K562 (cell line): ENCODE results near the gene ALDH6A1. TPM values are rescaled to one million over a fixed set of nuclear protein-coding genes. Genes with fewer than 3 reads are reported as not detected.

Source experiments
- ATAC-seq: fragments of 200-7000 bp; cut with Tn5 transposase; 3 replicates; pipeline ENCODE4 v1.9.1; 2020; ENCODE audit warnings: moderate library complexity
- BruUV-seq: library from RNA; stranded (reverse); fragments of 400-500 nt; replicated peaks from 2 replicates; lab custom pipeline; 2021; lab: Mats Ljungman, UMichigan
- CTCF ChIA-PET: fragments of 300-600 bp; formaldehyde crosslinking; extraction: SDS; loops from one replicate; lab custom pipeline; 2021; ENCODE audit warnings: low intra/inter-chr PET ratio; lab: Yijun Ruan, JAX
- POLR2A ChIA-PET: fragments of 300-600, 350-650 bp; sonication (Branson Sonifier 250); formaldehyde crosslinking; extraction: SDS; loops from one replicate; lab custom pipeline; 2021; ENCODE audit warnings: antibody characterized with exemption, inconsistent platforms; lab: Yijun Ruan, JAX
- DNase-seq, 4 experiments: peaks; one replicate each; pipeline versions ENCODE4 v3.0.0 to v3.0.0-alpha.2; 2011 to 2018; ENCODE audit warnings: low spot score in 3 of 4, mixed read lengths in 3 of 4; ENCODE audit errors: extremely low read depth in 1 of 4
- FAIRE-seq: peaks from 2 replicates; lab custom pipeline; 2011; peaks lifted over from hg19 to GRCh38; lab: Jason Lieb, UNC
- H2AFZ ChIP-seq: 2 replicates; pipeline ENCODE4 v1.6.0; 2011; ENCODE audit warnings: low read depth, low read length, control low read depth, inconsistent platforms
- H3K27ac ChIP-seq: fragments of 200-600 bp; 3 replicates; pipeline ENCODE4 v1.8.0; 2011; ENCODE audit warnings: low read depth, mild to moderate bottlenecking, control low read depth, inconsistent platforms, low read length, moderate library complexity, mixed read lengths; ENCODE audit errors: extremely low read depth
- H3K27me3 ChIP-seq, 2 experiments: fragments of 300-600 bp in 1 of 2; 2 replicates in 1 of 2; 3 replicates in 1 of 2; pipeline versions ENCODE4 v1.6.0 to v1.8.0; 2011; ENCODE audit warnings: inconsistent platforms in 2 of 2, low read length in 2 of 2, mild to moderate bottlenecking in 1 of 2, mixed read lengths in 1 of 2, moderate library complexity in 1 of 2; ENCODE audit not compliant: control insufficient read depth in 2 of 2, insufficient read depth in 2 of 2
- H3K36me3 ChIP-seq: fragments of 300-600 bp; 3 replicates; pipeline ENCODE4 v1.8.0; 2011; ENCODE audit warnings: mild to moderate bottlenecking, low read length, inconsistent platforms; ENCODE audit not compliant: control insufficient read depth, insufficient read depth
- H3K4me1 ChIP-seq, 2 experiments: fragments of 200-600 bp in 1 of 2; replicated peaks in 1 of 2; 2 replicates in 1 of 2; 3 replicates in 1 of 2; pipeline versions ENCODE4 v1.5.1 to v1.8.0; 2011; ENCODE audit warnings: inconsistent platforms in 2 of 2, low read length in 2 of 2, mild to moderate bottlenecking in 1 of 2, mixed read lengths in 1 of 2, moderate library complexity in 1 of 2; ENCODE audit not compliant: control insufficient read depth in 2 of 2, insufficient read depth in 2 of 2
- H3K4me2 ChIP-seq: 2 replicates; pipeline ENCODE4 v1.6.1; 2011; ENCODE audit warnings: low read length, control low read depth, inconsistent platforms, mixed read lengths; ENCODE audit not compliant: insufficient read depth
- H3K4me3 ChIP-seq: fragments of 200-600 bp; sonication (generic), shearing (Covaris generic); 2 replicates; pipeline ENCODE4 v1.5.1; 2016; ENCODE audit warnings: control low read depth, inconsistent platforms
- H3K79me2 ChIP-seq: fragments of 200-600 bp; 3 replicates; pipeline ENCODE4 v1.8.0; 2011; ENCODE audit warnings: low read length, inconsistent platforms; ENCODE audit not compliant: control insufficient read depth, insufficient read depth
- H3K9ac ChIP-seq, 2 experiments: 2 replicates each; pipeline versions ENCODE4 v1.6.0 to v1.6.1; 2011; ENCODE audit warnings: low read depth in 2 of 2, low read length in 2 of 2, control low read depth in 1 of 2, inconsistent platforms in 1 of 2, mild to moderate bottlenecking in 1 of 2, mixed read lengths in 1 of 2; ENCODE audit not compliant: insufficient read depth in 1 of 2
- H3K9me1 ChIP-seq: one replicate; pipeline ENCODE4 v1.6.0; 2011; ENCODE audit warnings: inconsistent platforms, mild to moderate bottlenecking, low read length, moderate library complexity; ENCODE audit not compliant: control insufficient read depth, insufficient read depth
- H3K9me3 ChIP-seq: replicated peaks from 2 replicates; pipeline ENCODE4 v1.5.1; 2011; ENCODE audit warnings: low read depth, low read length, inconsistent platforms; ENCODE audit not compliant: control insufficient read depth, insufficient read depth
- H4K20me1 ChIP-seq: replicated peaks from 2 replicates; pipeline ENCODE4 v1.6.1; 2011; ENCODE audit warnings: low read length, inconsistent platforms, mixed read lengths; ENCODE audit not compliant: control insufficient read depth, insufficient read depth
- CAMTA2 ChIP-seq: fragments of 250-450 bp; sonication (Bioruptor Pico); conservative IDR thresholded peaks from 2 replicates; pipeline ENCODE4 v1.5.1; 2022
- DIDO1 ChIP-seq: fragments of 450-650 bp; IDR thresholded peaks from 2 replicates; pipeline ENCODE4 v1.6.1; 2016; ENCODE audit warnings: low read depth, missing biosample characterization, missing genetic modification characterization
- E2F1 ChIP-seq: sonication (generic); formaldehyde crosslinking; IDR thresholded peaks from 2 replicates; pipeline ENCODE4 v1.8.1; 2023; ENCODE audit warnings: mild to moderate bottlenecking, missing genetic modification reagents, moderate library complexity
- FOSL1 ChIP-seq: fragments of 200-800 bp; sonication (Bioruptor generic); conservative IDR thresholded peaks from 2 replicates; pipeline ENCODE4 v1.6.1; 2016; ENCODE audit warnings: missing genetic modification characterization, missing compliant biosample characterization
- HMG20B ChIP-seq: fragments of 250-450 bp; sonication (Bioruptor Pico); IDR thresholded peaks from 2 replicates; pipeline ENCODE4 v1.5.0; 2021; ENCODE audit warnings: mild to moderate bottlenecking
- MXI1 ChIP-seq: IDR thresholded peaks from 2 replicates; pipeline ENCODE4 v1.6.1; 2011; ENCODE audit warnings: low read depth, mild to moderate bottlenecking, improper control_type of control experiment, low read length
- XRCC3 ChIP-seq: fragments of 450-650 bp; IDR thresholded peaks from 2 replicates; pipeline ENCODE4 v1.6.1; 2017; ENCODE audit warnings: mild to moderate bottlenecking, moderate library complexity
- YBX1 ChIP-seq: fragments of 450-650 bp; IDR thresholded peaks from 2 replicates; pipeline ENCODE4 v1.7.1; 2016; ENCODE audit warnings: mild to moderate bottlenecking
- ZBTB11 ChIP-seq, 3 experiments: fragments of 200-800 bp in 1 of 3; fragments of 250-450 bp in 1 of 3; fragments of 450-650 bp in 1 of 3; sonication (Bioruptor Pico) in 1 of 3; sonication (Bioruptor generic) in 1 of 3; formaldehyde crosslinking in 1 of 3; IDR thresholded peaks; 2 replicates each; pipeline versions ENCODE4 v1.6.1 to v1.8.0; 2016 to 2022; ENCODE audit warnings: mild to moderate bottlenecking in 2 of 3, missing genetic modification characterization in 2 of 3, missing compliant biosample characterization in 1 of 3, moderate library complexity in 1 of 3
- ZNF134 ChIP-seq: fragments of 250-450 bp; sonication (Bioruptor Pico); conservative IDR thresholded peaks from 2 replicates; pipeline ENCODE4 v1.4.0; 2020
- ZNF592 ChIP-seq: fragments of 450-650 bp; IDR thresholded peaks from 2 replicates; pipeline ENCODE4 v1.6.1; 2017; ENCODE audit warnings: antibody characterized with exemption, mild to moderate bottlenecking
- in situ Hi-C: fragments of 300-500 bp; cut with MboI; formaldehyde crosslinking; loops from 4 replicates; pipeline ENCODE4 v1.15.0; 2018; ENCODE audit warnings: inconsistent platforms, mixed read lengths
- intact Hi-C: fragments of 100-400 bp; cut with micrococcal nuclease; formaldehyde crosslinking; loops from 2 replicates; pipeline ENCODE4 v1.14.2; 2022
- polyA plus RNA-seq, 8 experiments: library from polyadenylated mRNA; depleted of rRNA in 4 of 8; stranded (reverse) in 5 of 8; unstranded in 3 of 8; fragments of >200 nt; fragmentation: Nextera tagmentation in 2 of 8; fragmentation: Illumina TruSeq in 1 of 8; extraction: Ambion mirVana in 2 of 8; extraction: Trizol in 1 of 8; gene quantifications; 2 replicates each; pipeline versions ENCODE4 v1.2.1 to v1.2.3, GENCODE V29; 2011 to 2014; ENCODE audit warnings: inconsistent platforms in 1 of 8, missing spikeins in 1 of 8
- total RNA-seq, 7 experiments: library from RNA; depleted of rRNA in 6 of 7; stranded (reverse); fragments of >200 nt in 6 of 7; fragmentation: Illumina TruSeq in 2 of 7; extraction: Trizol in 2 of 7; gene quantifications; 2 replicates each; pipeline versions ENCODE4 v1.2.1 to v1.2.3, GENCODE V29; 2011 to 2021; ENCODE audit warnings: low replicate concordance in 1 of 7

The ALDH6A1 gene
- total and polyA plus RNA-seq, 9 of the 15 experiments (the other 6 are each of a cell fraction or from before 2014, with no cell fraction given) = 3.1 to 11.5 (median 4.6) TPM

GRCh38 chr14:74015963-74016362 lies 68.3 kb downstream of the ALDH6A1 start:
- in situ Hi-C loops (no loop called here), intact Hi-C loops (loop anchor here (5.0 kb wide), 1 partner anchor 64 kb away; the partner anchor contains the start of genes COQ6 and FAM161B)
- Histone ChIP-seq H3K79me2 (peaks cover 16% of the 10 kb centered on the region), H3K4me3 (no peak overlapping the region), H3K36me3 (peaks cover 25% of the 10 kb centered on the region; the same call in 2 of the 3 replicates), H3K27me3 (no peaks in the 10 kb centered on the region), H3K9me3 (no peaks in the 10 kb centered on the region), H3K4me2 (peak overlapping the region; percentile 46; the same call in 1 of the 2 replicates), H2AFZ (peak overlapping the region; percentile 51), H3K27ac (peak overlapping the region; percentile 69), H4K20me1 (no peaks in the 10 kb centered on the region), H3K9me1 (no peaks in the 10 kb centered on the region), H3K9ac (peak overlapping the region in 1 of 2 experiments; percentile 48; a peak in 2 of 4 replicates), H3K4me1 (peaks cover 15 to 17% of the 10 kb centered on the region in 2 experiments; a peak in 4 of 5 replicates)
- ChIA-PET POLR2A (interaction anchor here (1.1 kb wide), 1 partner anchor 9 kb away, joined by 3 read pairs; no protein-coding TSS in a partner anchor), CTCF (no interaction called here)
- DNase-seq = peak in 2 of 4 experiments; percentile 22 to 44
- FAIRE-seq = peak; percentile 73
- BruUV-seq = no TSS peak
- peak; percentile 26; the same call in 2 of the 3 replicates for ATAC-seq
- TF ChIP-seq MXI1 (no peak), YBX1 (no peak), E2F1 (CRISPR knock-in tag) (no peak), XRCC3 (no peak), HMG20B (no peak), CAMTA2 (CRISPR knock-in tag) (no peak), ZNF134 (CRISPR knock-in tag) (no peak), FOSL1 (peak; percentile 39; the same call in 1 of the 2 replicates), ZNF592 (peak; percentile 54), ZBTB11 (CRISPR knock-in tag; IDR thresholded peaks at IDR 0.05) (no peak), DIDO1 (no peak)
